ENCODE measurements around the gene NCAM1.

Gene NCAM1

GRCh38 chr11:113201054-113201818 is 240.0 kb downstream of the NCAM1 start:
- no peak for DNase-seq (ENCODE audit: low spot score)

- no peak for DNase-seq (ENCODE audit: low spot score)
Observed at GRCh38 chr11:113202431-113202830, 241.2 kb downstream of the NCAM1 start.

GRCh38 chr11:113203141-113203753 is 242.0 kb downstream of the NCAM1 start:
- no peak for DNase-seq (ENCODE audit: low spot score)

- no peak for DNase-seq (ENCODE audit: low spot score)
Observed at GRCh38 chr11:113204280-113204679, 243.1 kb downstream of the NCAM1 start.

- no peak for DNase-seq (ENCODE audit: low spot score)
Observed at GRCh38 chr11:113213549-113213948, 252.3 kb downstream of the NCAM1 start.

- DNase-seq (ENCODE audit: low spot score) = no peak
Observed at GRCh38 chr11:113222241-113222640, 261.0 kb downstream of the NCAM1 start.

GRCh38 chr11:113234888-113235287 is 273.7 kb downstream of the NCAM1 start:
- no peak for DNase-seq (ENCODE audit: low spot score)

- DNase-seq (ENCODE audit: low spot score) = no peak
Observed at GRCh38 chr11:113237261-113237660, 276.0 kb downstream of the NCAM1 start.

- no peak for DNase-seq (ENCODE audit: low spot score)
Observed at GRCh38 chr11:113238721-113239120, 277.5 kb downstream of the NCAM1 start.

GRCh38 chr11:113240389-113240788 is 279.2 kb downstream of the NCAM1 start:
- DNase-seq (ENCODE audit: low spot score) = no peak

- no peak for DNase-seq (ENCODE audit: low spot score)
Observed at GRCh38 chr11:113240790-113241635, 279.8 kb downstream of the NCAM1 start.

GRCh38 chr11:113241636-113242054 is 280.4 kb downstream of the NCAM1 start:
- DNase-seq (ENCODE audit: low spot score) = no peak

GRCh38 chr11:113242060-113242459 is 280.8 kb downstream of the NCAM1 start:
- DNase-seq (ENCODE audit: low spot score) = no peak

- DNase-seq (ENCODE audit: low spot score) = no peak
Observed at GRCh38 chr11:113242767-113243397, 281.7 kb downstream of the NCAM1 start.

- no peak for DNase-seq (ENCODE audit: low spot score)
Observed at GRCh38 chr11:113243696-113244095, 282.5 kb downstream of the NCAM1 start.

- DNase-seq (ENCODE audit: low spot score) = no peak
Observed at GRCh38 chr11:113245216-113245615, 284.0 kb downstream of the NCAM1 start.

- DNase-seq (ENCODE audit: low spot score) = no peak
Observed at GRCh38 chr11:113247221-113247620, 286.0 kb downstream of the NCAM1 start.

GRCh38 chr11:113247966-113248365 is 286.7 kb downstream of the NCAM1 start:
- no peak for DNase-seq (ENCODE audit: low spot score)

- DNase-seq (ENCODE audit: low spot score) = no peak
Observed at GRCh38 chr11:113248702-113249490, 287.7 kb downstream of the NCAM1 start.

GRCh38 chr11:113249491-113249763 is 288.2 kb downstream of the NCAM1 start:
- no peak for DNase-seq (ENCODE audit: low spot score)

GRCh38 chr11:113249786-113250185 is 288.6 kb downstream of the NCAM1 start:
- DNase-seq (ENCODE audit: low spot score) = no peak

- DNase-seq (ENCODE audit: low spot score) = no peak
Observed at GRCh38 chr11:113251281-113251680, 290.1 kb downstream of the NCAM1 start.

Data from kidney capillary endothelial cell (primary cell).